Stomach smooth muscle (tissue), 2 donors: ENCODE data around the gene TRPM5.

Experiments used
- H3K27ac ChIP-seq: one replicate; pipeline ENCODE4 v1.7.0; 2013; ENCODE audit warnings: mild to moderate bottlenecking, low read length, inconsistent platforms
- H3K27me3 ChIP-seq, 2 donors: one replicate each; pipeline ENCODE4 v1.7.0; 2013; ENCODE audit warnings: low read length in 2 of 2; ENCODE audit not compliant: insufficient read depth in 2 of 2, control insufficient read depth in 1 of 2
- H3K36me3 ChIP-seq, 2 donors: one replicate each; pipeline ENCODE4 v1.7.0; 2013; ENCODE audit warnings: low read length in 2 of 2; ENCODE audit not compliant: control insufficient read depth in 2 of 2, insufficient read depth in 2 of 2
- H3K4me1 ChIP-seq: one replicate; pipeline ENCODE4 v1.7.0; 2013; ENCODE audit warnings: low read length; ENCODE audit not compliant: control insufficient read depth, insufficient read depth
- H3K4me3 ChIP-seq, 2 donors: one replicate each; pipeline ENCODE4 v1.7.0; 2013; ENCODE audit warnings: low read length in 2 of 2
- H3K9ac ChIP-seq, 2 donors: one replicate each; pipeline ENCODE4 v1.7.0; 2013; ENCODE audit warnings: low read length in 2 of 2, mild to moderate bottlenecking in 1 of 2
- H3K9me3 ChIP-seq, 2 donors: one replicate each; pipeline ENCODE4 v1.7.0; 2013; ENCODE audit warnings: low read length in 2 of 2; ENCODE audit not compliant: control insufficient read depth in 2 of 2
- donor health status: healthy.
- donor health status: Pancreatic carcinoma.

Gene TRPM5

GRCh38 chr11:2434506-2435255 lies 9.6 kb downstream of the TRPM5 start:
- Histone ChIP-seq H3K9me3 (no peaks in the 10 kb centered on the region), H3K4me3 (no peak overlapping the region), H3K9ac (no peak overlapping the region), H3K27me3 (peaks cover 7 to 11% of the 10 kb centered on the region in 2 donors), H3K36me3 (no peaks in the 10 kb centered on the region), H3K27ac (no peak overlapping the region), H3K4me1 (no peaks in the 10 kb centered on the region)

GRCh38 chr11:2434008-2434407 lies 10.3 kb downstream of the TRPM5 start:
- Histone ChIP-seq H3K27me3 (peaks cover 7 to 11% of the 10 kb centered on the region in 2 donors), H3K4me1 (no peaks in the 10 kb centered on the region), H3K9me3 (no peaks in the 10 kb centered on the region), H3K36me3 (no peaks in the 10 kb centered on the region), H3K9ac (no peak overlapping the region), H3K27ac (no peak overlapping the region), H3K4me3 (no peak overlapping the region)

GRCh38 chr11:2433106-2433925 lies 11.0 kb downstream of the TRPM5 start:
- Histone ChIP-seq H3K4me3 (no peak overlapping the region), H3K27ac (no peak overlapping the region), H3K4me1 (no peaks in the 10 kb centered on the region), H3K9ac (no peak overlapping the region), H3K36me3 (no peaks in the 10 kb centered on the region), H3K27me3 (peaks cover 7 to 11% of the 10 kb centered on the region in 2 donors), H3K9me3 (no peaks in the 10 kb centered on the region)

- H3K27me3 ChIP-seq, result peaks cover 7 to 11% of the 10 kb centered on the region in 2 donors
- H3K4me3 ChIP-seq, result no peak overlapping the region
- no peak overlapping the region for H3K27ac ChIP-seq
- no peaks in the 10 kb centered on the region for H3K9me3 ChIP-seq
- H3K4me1 ChIP-seq, result no peaks in the 10 kb centered on the region
- no peak overlapping the region for H3K9ac ChIP-seq
- no peaks in the 10 kb centered on the region for H3K36me3 ChIP-seq
Measured at GRCh38 chr11:2432628-2433071, 11.7 kb downstream of the TRPM5 start.

GRCh38 chr11:2432171-2432621 lies 12.1 kb downstream of the TRPM5 start:
- Histone ChIP-seq H3K36me3 (no peaks in the 10 kb centered on the region), H3K4me3 (no peak overlapping the region), H3K4me1 (no peaks in the 10 kb centered on the region), H3K9me3 (no peaks in the 10 kb centered on the region), H3K9ac (no peak overlapping the region), H3K27ac (no peak overlapping the region), H3K27me3 (peaks cover 4 to 8% of the 10 kb centered on the region in 2 donors)

GRCh38 chr11:2431395-2431794 lies 12.9 kb downstream of the TRPM5 start:
- no peaks in the 10 kb centered on the region for H3K9me3 ChIP-seq
- H3K27me3 ChIP-seq, result peaks cover 4 to 5% of the 10 kb centered on the region in 2 donors
- H3K4me3 ChIP-seq, result no peak overlapping the region
- no peaks in the 10 kb centered on the region for H3K36me3 ChIP-seq
- no peak overlapping the region for H3K27ac ChIP-seq
- no peak overlapping the region for H3K9ac ChIP-seq
- H3K4me1 ChIP-seq, result no peaks in the 10 kb centered on the region

- H3K4me3 ChIP-seq, result no peak overlapping the region
Measured at GRCh38 chr11:2428322-2428795, 16.0 kb downstream of the TRPM5 start.

GRCh38 chr11:2427721-2428321 lies 16.5 kb downstream of the TRPM5 start:
- Histone ChIP-seq H3K9ac (no peak overlapping the region), H3K4me1 (no peaks in the 10 kb centered on the region), H3K27ac (no peak overlapping the region), H3K9me3 (no peaks in the 10 kb centered on the region), H3K4me3 (no peak overlapping the region), H3K27me3 (no peaks in the 10 kb centered on the region), H3K36me3 (no peaks in the 10 kb centered on the region)

More at GRCh38 chr11:2428322-2428795, 16.0 kb downstream of the TRPM5 start:
- Histone ChIP-seq H3K36me3 (no peaks in the 10 kb centered on the region), H3K27me3 (no peaks in the 10 kb centered on the region), H3K27ac (no peak overlapping the region), H3K4me1 (no peaks in the 10 kb centered on the region), H3K9me3 (no peaks in the 10 kb centered on the region), H3K9ac (no peak overlapping the region)

- Histone ChIP-seq H3K9me3 (no peaks in the 10 kb centered on the region), H3K27me3 (no peaks in the 10 kb centered on the region), H3K9ac (no peak overlapping the region), H3K36me3 (no peaks in the 10 kb centered on the region), H3K27ac (no peak overlapping the region), H3K4me1 (no peaks in the 10 kb centered on the region), H3K4me3 (no peak overlapping the region)
Measured at GRCh38 chr11:2426826-2427521, 17.3 kb downstream of the TRPM5 start.

- Histone ChIP-seq H3K36me3 (no peaks in the 10 kb centered on the region), H3K9me3 (no peaks in the 10 kb centered on the region), H3K27me3 (peaks cover 0 to under 1% of the 10 kb centered on the region in 2 donors), H3K9ac (no peak overlapping the region), H3K27ac (no peak overlapping the region), H3K4me3 (no peak overlapping the region), H3K4me1 (no peaks in the 10 kb centered on the region)
Measured at GRCh38 chr11:2426221-2426620, 18.1 kb downstream of the TRPM5 start.
